ENCODE data around the gene RHCG.

DNA sequence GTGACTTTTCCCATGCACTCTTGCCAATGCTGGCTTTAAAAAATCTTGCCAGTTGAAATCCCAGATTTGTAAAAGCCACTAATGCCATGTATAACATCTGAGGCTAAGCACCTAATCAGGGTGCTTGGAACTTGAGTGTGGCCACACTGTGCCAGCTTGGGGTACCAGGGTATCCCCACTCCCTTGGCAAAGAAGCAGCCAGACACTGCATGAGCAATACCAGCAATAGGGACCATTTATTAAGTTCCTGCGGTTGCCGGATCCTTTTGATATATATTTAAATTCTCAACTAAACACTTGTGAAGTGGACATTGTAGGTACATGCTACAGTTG lies 2.2 kb upstream of the RHCG start:
- TF ChIP-seq CTCF (conservative IDR thresholded peaks at IDR 0.05) (no peak), ZFX (IDR thresholded peaks at IDR 0.05) (no peak)
